IMR-90 (cell line): Measurements from ENCODE around the gene YBX1. TPM values are rescaled to one million over a fixed set of nuclear protein-coding genes. Genes with fewer than 3 reads are reported as not detected.

Experiments used
- ATAC-seq: fragments of 200-7000 bp; cut with Tn5 transposase; 2 replicates; pipeline ENCODE4 v1.9.1; 2020; ENCODE audit warnings: low read depth, mild to moderate bottlenecking, moderate library complexity
- BruUV-seq: library from RNA; stranded (reverse); fragments of 400-500 nt; replicated peaks from 2 replicates; lab custom pipeline; 2021; lab: Mats Ljungman, UMichigan
- CTCF ChIA-PET: fragments of 300-600 bp; formaldehyde crosslinking; extraction: SDS; loops from one replicate; lab custom pipeline; 2021; ENCODE audit warnings: antibody characterized with exemption; lab: Yijun Ruan, JAX
- POLR2A ChIA-PET: fragments of 300-600 bp; sonication (Branson Sonifier 250); formaldehyde crosslinking; loops from one replicate; lab custom pipeline; 2022; ENCODE audit warnings: antibody characterized with exemption; ENCODE audit not compliant: unreplicated experiment; lab: Charles Lee
- DNase-seq: peaks from one replicate; pipeline ENCODE4 v3.0.0; 2013
- H2AFZ ChIP-seq: replicated peaks from 2 replicates; pipeline ENCODE3; 2013; ENCODE audit warnings: low read length, mild to moderate bottlenecking; ENCODE audit not compliant: poor library complexity
- H2AK5ac ChIP-seq: 2 replicates; pipeline ENCODE4 v1.6.1; 2013; ENCODE audit warnings: low read depth, low read length, inconsistent platforms
- H2AK9ac ChIP-seq: replicated peaks from 2 replicates; pipeline ENCODE3; 2013; ENCODE audit warnings: mild to moderate bottlenecking, low read depth, low read length, moderate library complexity; ENCODE audit not compliant: poor library complexity
- H2BK120ac ChIP-seq: 2 replicates; pipeline ENCODE4 v1.6.1; 2013; ENCODE audit warnings: low read depth, low read length, inconsistent platforms
- H2BK15ac ChIP-seq: 3 replicates; pipeline ENCODE4 v1.6.1; 2013; ENCODE audit warnings: low read depth, low read length, inconsistent platforms
- H2BK20ac ChIP-seq: 2 replicates; pipeline ENCODE4 v1.6.1; 2013; ENCODE audit warnings: low read depth, mild to moderate bottlenecking, inconsistent platforms, low read length, moderate library complexity
- H2BK5ac ChIP-seq: 2 replicates; pipeline ENCODE4 v1.6.1; 2013; ENCODE audit warnings: mild to moderate bottlenecking, low read depth, low read length, inconsistent platforms; ENCODE audit not compliant: poor library complexity, severe bottlenecking
- H3K14ac ChIP-seq: replicated peaks from 2 replicates; pipeline ENCODE4 v1.6.1; 2013; ENCODE audit warnings: low read depth, low read length, inconsistent platforms
- H3K18ac ChIP-seq: 2 replicates; pipeline ENCODE4 v1.6.1; 2013; ENCODE audit warnings: low read depth, low read length, control low read depth
- H3K23ac ChIP-seq: 2 replicates; pipeline ENCODE4 v1.6.1; 2013; ENCODE audit warnings: low read depth, low read length, inconsistent platforms
- H3K27ac ChIP-seq: 2 replicates; pipeline ENCODE4 v1.5.1; 2013; ENCODE audit warnings: mild to moderate bottlenecking, control low read depth, low read length; ENCODE audit not compliant: insufficient read depth
- H3K27me3 ChIP-seq: 2 replicates; pipeline ENCODE4 v1.6.1; 2013; ENCODE audit warnings: low read length; ENCODE audit not compliant: control insufficient read depth, insufficient read depth
- H3K36me3 ChIP-seq: 2 replicates; pipeline ENCODE4 v1.6.1; 2013; ENCODE audit warnings: low read length, mixed read lengths; ENCODE audit not compliant: control insufficient read depth, insufficient read depth
- H3K4ac ChIP-seq: 2 replicates; pipeline ENCODE4 v1.6.1; 2013; ENCODE audit warnings: low read depth, low read length, inconsistent platforms
- H3K4me1 ChIP-seq: 2 replicates; pipeline ENCODE4 v1.6.1; 2013; ENCODE audit warnings: low read length, mixed read lengths; ENCODE audit not compliant: control insufficient read depth, insufficient read depth
- H3K4me2 ChIP-seq: 2 replicates; pipeline ENCODE4 v1.6.1; 2013; ENCODE audit warnings: low read depth, mild to moderate bottlenecking, control low read depth, low read length, moderate library complexity
- H3K4me3 ChIP-seq: 2 replicates; pipeline ENCODE4 v1.5.1; 2013; ENCODE audit warnings: low read depth, mild to moderate bottlenecking, control low read depth, low read length, moderate library complexity; ENCODE audit not compliant: insufficient read depth
- H3K56ac ChIP-seq: 2 replicates; pipeline ENCODE4 v1.6.1; 2013; ENCODE audit warnings: low read length, inconsistent platforms; ENCODE audit not compliant: insufficient read depth; ENCODE audit errors: extremely low read depth
- H3K79me1 ChIP-seq, 2 experiments: 2 replicates each; pipeline ENCODE4 v1.6.1; 2013; ENCODE audit warnings: low read length in 2 of 2, inconsistent platforms in 1 of 2, low read depth in 1 of 2
- H3K9ac ChIP-seq: 2 replicates; pipeline ENCODE4 v1.6.1; 2013; ENCODE audit warnings: low read depth, low read length, control low read depth
- H3K9me1 ChIP-seq: 2 replicates; pipeline ENCODE4 v1.6.1; 2013; ENCODE audit warnings: low read length, inconsistent platforms; ENCODE audit not compliant: insufficient read depth
- H3K9me3 ChIP-seq: 2 replicates; pipeline ENCODE4 v1.6.1; 2013; ENCODE audit warnings: low read length; ENCODE audit not compliant: control insufficient read depth, insufficient read depth
- H4K20me1 ChIP-seq: 2 replicates; pipeline ENCODE4 v1.6.1; 2013; ENCODE audit warnings: low read length, inconsistent platforms; ENCODE audit not compliant: insufficient read depth
- H4K5ac ChIP-seq: 2 replicates; pipeline ENCODE4 v1.6.1; 2013; ENCODE audit warnings: mild to moderate bottlenecking, low read depth, low read length, control low read depth
- H4K8ac ChIP-seq, 2 experiments: 2 replicates each; pipeline ENCODE4 v1.6.1; 2013; ENCODE audit warnings: low read depth in 2 of 2, low read length in 2 of 2, control low read depth in 1 of 2, inconsistent platforms in 1 of 2
- H4K91ac ChIP-seq: 2 replicates; pipeline ENCODE4 v1.6.1; 2013; ENCODE audit warnings: low read depth, low read length, inconsistent platforms; ENCODE audit not compliant: insufficient read depth
- CTCF ChIP-seq: conservative IDR thresholded peaks from 2 replicates; pipeline ENCODE4 v1.5.1; 2012; ENCODE audit warnings: mild to moderate bottlenecking, low read depth, low read length, improper control_type of control experiment
- WGBS, 2 experiments: methylation state at CpG; one replicate each; pipeline versions ENCODE4 v1.1.5 to v1.1.7; 2013; ENCODE audit warnings: missing lambda C conversion rate in 2 of 2; ENCODE audit not compliant: insufficient read length in 1 of 2; ENCODE audit errors: extremely low coverage in 2 of 2; 5-methylcytosine and 5-hydroxymethylcytosine counted together
- dilution Hi-C: fragments of 300-500 bp; cut with HindIII; formaldehyde crosslinking; loops from one replicate; pipeline ENCODE4 v1.14.3; 2018; ENCODE audit warnings: low sequenced_read_pairs; ENCODE audit not compliant: unreplicated experiment
- in situ Hi-C: fragments of 300-500 bp; cut with MboI; formaldehyde crosslinking; loops from 3 replicates; pipeline ENCODE4 v1.14.3; 2019; ENCODE audit warnings: low sequenced_read_pairs, inconsistent platforms, mixed read lengths
- intact Hi-C: fragments of 100-400 bp; cut with micrococcal nuclease; formaldehyde crosslinking; loops from 2 replicates; pipeline ENCODE4 v1.10.0; 2022
- polyA plus RNA-seq, 3 experiments: library from polyadenylated mRNA; depleted of rRNA; stranded (reverse); fragments of >200 nt; gene quantifications; 2 replicates each; pipeline ENCODE4 v1.2.3, GENCODE V29; 2012; ENCODE audit warnings: low replicate concordance in 1 of 3
- total RNA-seq: library from RNA; depleted of rRNA; stranded (reverse); fragments of >200 nt; gene quantifications from 2 replicates; pipeline ENCODE4 v1.2.3, GENCODE V29; 2012

The YBX1 gene
- total and polyA plus RNA-seq, 2 of the 4 experiments (the other 2 are of a cell fraction), result 605 to 843 TPM

- no CpG with 5 or more reads among the region's 3 CpGs for whole genome bisulfite sequencing, 2 experiments
- peaks cover 4% of the 10 kb centered on the region; the same call in 1 of the 2 replicates for H3K36me3 ChIP-seq
- H3K56ac ChIP-seq, result no peak overlapping the region
- in situ Hi-C loops (no loop called here), dilution Hi-C loops (no loop called here), intact Hi-C loops (no loop called here)
- TF ChIP-seq CTCF, result no peak
- no peak overlapping the region for H3K4ac ChIP-seq
- no peak overlapping the region for H3K18ac ChIP-seq
- no peak for ATAC-seq
- DNase-seq, result no peak
- H2BK20ac ChIP-seq, result no peak overlapping the region
- CTCF ChIA-PET, result no interaction called here
- no TSS peak for BruUV-seq
- POLR2A ChIA-PET, result no interaction called here
- H4K5ac ChIP-seq, result no peak overlapping the region
- no peak overlapping the region for H2BK15ac ChIP-seq
- no peak overlapping the region for H4K8ac ChIP-seq
- no peak overlapping the region for H3K14ac ChIP-seq
- no peak overlapping the region for H3K23ac ChIP-seq
- H3K4me3 ChIP-seq, result no peak overlapping the region
- no peak overlapping the region for H3K9ac ChIP-seq
- no peaks in the 10 kb centered on the region for H3K9me3 ChIP-seq
- H2AK9ac ChIP-seq, result no peak overlapping the region
- H3K9me1 ChIP-seq, result no peaks in the 10 kb centered on the region
- no peaks in the 10 kb centered on the region for H4K20me1 ChIP-seq
- no peak overlapping the region for H4K91ac ChIP-seq
- H3K27ac ChIP-seq, result no peak overlapping the region
- no peaks in the 10 kb centered on the region for H3K27me3 ChIP-seq
- peaks cover 11 to 12% of the 10 kb centered on the region in 2 experiments for H3K79me1 ChIP-seq
- no peak overlapping the region for H3K4me2 ChIP-seq
- H3K4me1 ChIP-seq, result peaks cover 4% of the 10 kb centered on the region; the same call in 1 of the 2 replicates
- no peak overlapping the region for H2BK120ac ChIP-seq
- no peak overlapping the region for H2AK5ac ChIP-seq
- H2AFZ ChIP-seq, result no peak overlapping the region
- H2BK5ac ChIP-seq, result no peak overlapping the region
Measured at GRCh38 chr1:42676534-42677087, 5.6 kb upstream of the YBX1 start.
